Osteoblast (primary cell): Measurements from ENCODE around the gene TTLL5. TPM values are rescaled to one million over a fixed set of nuclear protein-coding genes. Genes with fewer than 3 reads are reported as not detected.
A peak's percentile ranks its signal among the peaks of the same experiment; 100 is the strongest.

Source experiments
- DNase-seq: peaks from one replicate; pipeline ENCODE4 v3.0.0; 2011; ENCODE audit warnings: low spot score, mixed read lengths; ENCODE audit not compliant: insufficient read length; ENCODE audit errors: missing footprints
- H2AFZ ChIP-seq: 2 replicates; pipeline ENCODE4 v1.6.0; 2011; ENCODE audit warnings: mild to moderate bottlenecking, low read length
- H3K27ac ChIP-seq: 2 replicates; pipeline ENCODE4 v1.5.1; 2011; ENCODE audit warnings: mild to moderate bottlenecking, low read depth, low read length, moderate library complexity
- H3K27me3 ChIP-seq: 2 replicates; pipeline ENCODE4 v1.6.0; 2012; ENCODE audit warnings: mild to moderate bottlenecking, control low read depth, inconsistent platforms, low read length, moderate library complexity; ENCODE audit not compliant: insufficient read depth
- H3K36me3 ChIP-seq: 2 replicates; pipeline ENCODE4 v1.5.1; 2011; ENCODE audit warnings: mild to moderate bottlenecking, low read length, control low read depth, moderate library complexity; ENCODE audit not compliant: insufficient read depth
- H3K4me1 ChIP-seq: 2 replicates; pipeline ENCODE4 v1.5.1; 2011; ENCODE audit warnings: mild to moderate bottlenecking, low read length, control low read depth, moderate library complexity; ENCODE audit not compliant: insufficient read depth
- H3K4me2 ChIP-seq: 2 replicates; pipeline ENCODE4 v1.6.0; 2011; ENCODE audit warnings: mild to moderate bottlenecking, low read length; ENCODE audit not compliant: insufficient read depth
- H3K4me3 ChIP-seq: fragments of 200-600 bp; sonication (generic); 3 replicates; pipeline ENCODE4 v1.5.1; 2012; ENCODE audit warnings: mild to moderate bottlenecking, low read length, inconsistent platforms; ENCODE audit not compliant: insufficient read depth
- H3K79me2 ChIP-seq: 2 replicates; pipeline ENCODE4 v1.6.0; 2012; ENCODE audit warnings: mild to moderate bottlenecking, low read length, control low read depth, inconsistent platforms; ENCODE audit not compliant: insufficient read depth
- H3K9me3 ChIP-seq: 2 replicates; pipeline ENCODE4 v1.5.1; 2011; ENCODE audit warnings: low read depth, low read length, control low read depth
- H4K20me1 ChIP-seq: 2 replicates; pipeline ENCODE4 v1.6.0; 2012; ENCODE audit warnings: mild to moderate bottlenecking, low read length, control low read depth; ENCODE audit not compliant: insufficient read depth
- CTCF ChIP-seq: IDR thresholded peaks from 2 replicates; pipeline ENCODE4 v1.5.1; 2011; ENCODE audit warnings: mild to moderate bottlenecking, low read depth, low read length, moderate library complexity; ENCODE audit errors: extremely low read depth
- total RNA-seq: library from RNA; depleted of rRNA; stranded (reverse); fragments of >200 nt; gene quantifications from 2 replicates; pipeline ENCODE4 v1.2.3, GENCODE V29; 2012

The TTLL5 gene
- total RNA-seq, 1 donor = 30.4 TPM

- no peak overlapping the region for H3K4me2 ChIP-seq
- H4K20me1 ChIP-seq = no peaks in the 10 kb centered on the region
- H3K4me3 ChIP-seq = no peak overlapping the region
- no peak for DNase-seq
- H3K79me2 ChIP-seq = no peaks in the 10 kb centered on the region
- H3K4me1 ChIP-seq = peaks cover 18% of the 10 kb centered on the region
- no peaks in the 10 kb centered on the region for H3K27me3 ChIP-seq
- TF ChIP-seq CTCF = no peak
- H3K27ac ChIP-seq = no peak overlapping the region
- no peak overlapping the region for H2AFZ ChIP-seq
- no peaks in the 10 kb centered on the region for H3K9me3 ChIP-seq
- no peaks in the 10 kb centered on the region for H3K36me3 ChIP-seq
Observed at GRCh38 chr14:75967866-75968265, 306.8 kb downstream of the TTLL5 start.

DNA sequence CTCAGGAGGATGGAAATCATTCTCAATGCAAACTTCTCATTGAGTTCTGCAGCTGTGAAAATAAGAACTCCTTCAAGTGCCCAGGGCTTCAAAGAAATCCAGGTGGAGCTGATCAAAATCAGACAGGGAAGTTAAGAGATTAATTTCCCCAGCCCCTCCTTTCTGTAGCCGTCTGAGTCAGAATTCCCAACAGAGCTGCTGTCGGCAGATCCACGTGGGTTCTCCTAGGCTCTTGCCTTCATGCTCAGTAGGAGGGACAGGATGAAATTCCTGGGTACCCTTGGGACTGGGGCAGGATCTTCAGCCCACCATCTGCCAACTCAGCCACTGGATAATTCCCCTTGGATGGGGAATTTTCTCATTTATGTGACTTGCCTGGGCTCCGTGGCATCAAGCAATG lies 307.4 kb downstream of the TTLL5 start:
- DNase-seq = peak; percentile 77
- peaks cover 18% of the 10 kb centered on the region for H3K4me1 ChIP-seq
- TF ChIP-seq CTCF = no peak

GRCh38 chr14:75969126-75969525 lies 308.1 kb downstream of the TTLL5 start:
- Histone ChIP-seq H3K4me1 (peaks cover 18% of the 10 kb centered on the region), H4K20me1 (no peaks in the 10 kb centered on the region), H3K9me3 (no peaks in the 10 kb centered on the region), H3K27ac (peak overlapping the region; percentile 32), H2AFZ (no peak overlapping the region), H3K4me3 (no peak overlapping the region), H3K36me3 (no peaks in the 10 kb centered on the region), H3K4me2 (peak overlapping the region; percentile 49), H3K79me2 (no peaks in the 10 kb centered on the region), H3K27me3 (no peaks in the 10 kb centered on the region)
- TF ChIP-seq CTCF = no peak
- DNase-seq = no peak

More for the DNA sequence above, 307.4 kb downstream of the TTLL5 start:
- H3K27ac ChIP-seq = peak overlapping the region; percentile 32
- no peaks in the 10 kb centered on the region for H3K79me2 ChIP-seq
- H3K36me3 ChIP-seq = no peaks in the 10 kb centered on the region
- H3K4me3 ChIP-seq = no peak overlapping the region
- H2AFZ ChIP-seq = peak overlapping the region; percentile 8
- H3K27me3 ChIP-seq = no peaks in the 10 kb centered on the region
- no peaks in the 10 kb centered on the region for H4K20me1 ChIP-seq
- H3K9me3 ChIP-seq = no peaks in the 10 kb centered on the region
- peak overlapping the region; percentile 49 for H3K4me2 ChIP-seq

DNA sequence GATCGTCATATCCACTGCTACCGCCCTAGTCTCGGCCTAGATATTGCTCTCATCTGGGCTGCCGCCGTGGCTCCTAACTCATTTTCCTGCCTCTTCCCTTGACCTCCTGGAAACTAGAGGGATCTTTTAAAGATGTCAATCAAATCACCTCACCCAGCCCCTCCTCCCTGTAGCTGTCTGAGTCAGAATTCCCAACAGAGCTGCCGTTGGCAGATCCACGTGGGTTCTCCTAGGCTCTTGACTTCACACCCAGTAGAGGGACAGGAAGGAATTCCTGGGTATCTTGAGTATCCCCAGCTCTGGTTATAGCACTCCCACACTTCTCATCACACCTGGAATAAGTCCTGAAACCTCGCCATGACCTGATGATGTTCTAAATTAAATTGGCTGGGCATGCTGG lies 308.8 kb downstream of the TTLL5 start:
- TF ChIP-seq CTCF = no peak
- H3K27ac ChIP-seq = no peak overlapping the region
- no peaks in the 10 kb centered on the region for H3K36me3 ChIP-seq
- H3K9me3 ChIP-seq = no peaks in the 10 kb centered on the region
- H3K4me2 ChIP-seq = no peak overlapping the region
- H4K20me1 ChIP-seq = no peaks in the 10 kb centered on the region
- DNase-seq = no peak
- no peaks in the 10 kb centered on the region for H3K27me3 ChIP-seq
- peaks cover 18% of the 10 kb centered on the region for H3K4me1 ChIP-seq
- H3K4me3 ChIP-seq = no peak overlapping the region
- no peak overlapping the region for H2AFZ ChIP-seq
- no peaks in the 10 kb centered on the region for H3K79me2 ChIP-seq
